H9 (cell line): ENCODE data around the gene TACC2. TPM values are rescaled to one million over a fixed set of nuclear protein-coding genes. Genes with fewer than 3 reads are reported as not detected.

Experiments
- DNase-seq: peaks from one replicate; pipeline ENCODE4 v3.0.0-alpha.2; 2017
- H2AFZ ChIP-seq: one replicate; pipeline ENCODE4 v1.6.1; 2013; ENCODE audit warnings: mild to moderate bottlenecking, low read length, control low read depth, moderate library complexity
- H2AK5ac ChIP-seq: 2 replicates; pipeline ENCODE4 v1.6.1; 2013; ENCODE audit warnings: low read length, control low read depth, mixed read lengths; ENCODE audit not compliant: insufficient read length
- H2BK120ac ChIP-seq: one replicate; pipeline ENCODE4 v1.6.1; 2013; ENCODE audit warnings: low read depth, mild to moderate bottlenecking, low read length, control low read depth, inconsistent platforms; ENCODE audit not compliant: poor library complexity, severe bottlenecking
- H2BK12ac ChIP-seq: 2 replicates; pipeline ENCODE4 v1.6.1; 2013; ENCODE audit warnings: low read length, control low read depth, mixed read lengths, low read depth; ENCODE audit not compliant: insufficient read length
- H2BK15ac ChIP-seq: 2 replicates; pipeline ENCODE4 v1.6.1; 2013; ENCODE audit warnings: low read depth, low read length, control low read depth
- H2BK20ac ChIP-seq: one replicate; pipeline ENCODE4 v1.6.1; 2013; ENCODE audit warnings: low read depth, mild to moderate bottlenecking, low read length, control low read depth, inconsistent platforms; ENCODE audit not compliant: poor library complexity, severe bottlenecking
- H2BK5ac ChIP-seq: 2 replicates; pipeline ENCODE4 v1.6.1; 2013; ENCODE audit warnings: low read length, control low read depth, mixed read lengths; ENCODE audit not compliant: insufficient read length
- H3K14ac ChIP-seq: 2 replicates; pipeline ENCODE4 v1.6.1; 2013; ENCODE audit warnings: low read length, control low read depth; ENCODE audit not compliant: insufficient read depth
- H3K18ac ChIP-seq: 2 replicates; pipeline ENCODE4 v1.6.1; 2013; ENCODE audit warnings: low read depth, mild to moderate bottlenecking, mixed read lengths, low read length, control low read depth; ENCODE audit not compliant: insufficient read length
- H3K23ac ChIP-seq: 2 replicates; pipeline ENCODE4 v1.6.1; 2013; ENCODE audit warnings: low read length, control low read depth, mixed read lengths, low read depth; ENCODE audit not compliant: insufficient read length
- H3K23me2 ChIP-seq: 2 replicates; pipeline ENCODE4 v1.6.1; 2013; ENCODE audit warnings: low read depth, mild to moderate bottlenecking, mixed read lengths, low read length, control low read depth; ENCODE audit not compliant: insufficient read length, poor library complexity, severe bottlenecking
- H3K27ac ChIP-seq: 2 replicates; pipeline ENCODE4 v1.5.1; 2013; ENCODE audit warnings: low read length, control low read depth, mixed read lengths, low read depth; ENCODE audit not compliant: insufficient read length
- H3K27me3 ChIP-seq: 2 replicates; pipeline ENCODE4 v1.6.1; 2013; ENCODE audit warnings: low read length, control low read depth, inconsistent platforms; ENCODE audit not compliant: insufficient read depth
- H3K4ac ChIP-seq: 2 replicates; pipeline ENCODE4 v1.6.1; 2013; ENCODE audit warnings: low read depth, mild to moderate bottlenecking, control low read depth, inconsistent platforms, low read length, moderate library complexity
- H3K4me1 ChIP-seq: 2 replicates; pipeline ENCODE4 v1.6.1; 2013; ENCODE audit warnings: low read length, control low read depth, inconsistent platforms; ENCODE audit not compliant: insufficient read depth
- H3K4me2 ChIP-seq: 2 replicates; pipeline ENCODE4 v1.6.1; 2013; ENCODE audit warnings: low read length, control low read depth, mixed read lengths; ENCODE audit not compliant: insufficient read length, insufficient read depth
- H3K56ac ChIP-seq: 2 replicates; pipeline ENCODE4 v1.6.1; 2013; ENCODE audit warnings: low read depth, mild to moderate bottlenecking, mixed read lengths, low read length, control low read depth; ENCODE audit not compliant: insufficient read length
- H3K79me1 ChIP-seq: 2 replicates; pipeline ENCODE4 v1.6.1; 2013; ENCODE audit warnings: low read depth, mild to moderate bottlenecking, moderate library complexity, low read length, control low read depth, inconsistent platforms; ENCODE audit not compliant: insufficient read depth, poor library complexity, severe bottlenecking
- H3K79me2 ChIP-seq: 2 replicates; pipeline ENCODE4 v1.6.1; 2013; ENCODE audit warnings: low read length, control low read depth, inconsistent platforms; ENCODE audit not compliant: insufficient read depth
- H3K9ac ChIP-seq: 2 replicates; pipeline ENCODE4 v1.6.1; 2013; ENCODE audit warnings: low read length, control low read depth, mixed read lengths; ENCODE audit not compliant: insufficient read length; ENCODE audit errors: extremely low read depth
- H3K9me3 ChIP-seq: one replicate; pipeline ENCODE4 v1.6.1; 2013; ENCODE audit warnings: low read depth, low read length, inconsistent platforms; ENCODE audit not compliant: control insufficient read depth
- H3T11ph ChIP-seq: one replicate; pipeline ENCODE4 v1.6.1; 2013; ENCODE audit warnings: mild to moderate bottlenecking, low read length, control low read depth, inconsistent platforms
- H4K20me1 ChIP-seq: one replicate; pipeline ENCODE4 v1.6.1; 2013; ENCODE audit not compliant: control insufficient read depth, insufficient read length, insufficient read depth
- H4K5ac ChIP-seq: 2 replicates; pipeline ENCODE4 v1.6.1; 2013; ENCODE audit warnings: low read depth, mild to moderate bottlenecking, mixed read lengths, low read length, control low read depth; ENCODE audit not compliant: insufficient read length
- H4K8ac ChIP-seq: replicated peaks from 2 replicates; pipeline ENCODE4 v1.6.1; 2013; ENCODE audit warnings: low read length, control low read depth, mixed read lengths, low read depth; ENCODE audit not compliant: insufficient read length
- H4K91ac ChIP-seq: 2 replicates; pipeline ENCODE4 v1.6.1; 2013; ENCODE audit warnings: low read depth, mild to moderate bottlenecking, moderate library complexity, mixed read lengths, low read length, control low read depth; ENCODE audit not compliant: insufficient read length
- H3K27ac Mint-ChIP-seq, 3 experiments: 2 replicates in 2 of 3; 3 replicates in 1 of 3; pipeline ENCODE4 v1.8.0; 2020 to 2021; ENCODE audit warnings: mixed read lengths in 3 of 3, mild to moderate bottlenecking in 1 of 3, moderate library complexity in 1 of 3
- H3K27me3 Mint-ChIP-seq: 2 replicates; pipeline ENCODE4 v1.8.0; 2021; ENCODE audit warnings: low read depth, mild to moderate bottlenecking, moderate library complexity, mixed read lengths
- H3K36me3 Mint-ChIP-seq, 3 experiments: 2 replicates in 2 of 3; 3 replicates in 1 of 3; pipeline ENCODE4 v1.8.0; 2020 to 2021; ENCODE audit warnings: low read depth in 3 of 3, mixed read lengths in 3 of 3; ENCODE audit not compliant: insufficient read depth in 1 of 3
- H3K4me1 Mint-ChIP-seq, 2 experiments: 2 replicates each; pipeline ENCODE4 v1.8.0; 2020; ENCODE audit warnings: mixed read lengths in 2 of 2
- H3K4me3 Mint-ChIP-seq, 2 experiments: 2 replicates in 1 of 2; 3 replicates in 1 of 2; pipeline ENCODE4 v1.8.0; 2020 to 2021; ENCODE audit warnings: mild to moderate bottlenecking in 2 of 2, mixed read lengths in 2 of 2, moderate library complexity in 1 of 2
- H3K9me3 Mint-ChIP-seq, 2 experiments: 2 replicates in 1 of 2; 3 replicates in 1 of 2; pipeline ENCODE4 v1.8.0; 2020; ENCODE audit warnings: mild to moderate bottlenecking in 2 of 2, mixed read lengths in 2 of 2, moderate library complexity in 1 of 2
- WGBS: extraction: QIAGEN DNeasy Blood & Tissue Kit; methylation state at CpG from one replicate; pipeline ENCODE4 v1.1.7; 2013; ENCODE audit warnings: missing lambda C conversion rate, low lambda C conversion rate, mixed read lengths; ENCODE audit not compliant: insufficient read length; ENCODE audit errors: extremely low coverage; 5-methylcytosine and 5-hydroxymethylcytosine counted together
- total RNA-seq: library from RNA; stranded (reverse); gene quantifications from 2 replicates; pipeline ENCODE4 v1.2.1, GENCODE V29; 2021
- TF ChIP-seq, protein P1 (sequence below): fragments of 200-600 bp; sonication (generic); conservative IDR thresholded peaks from 3 replicates; pipeline ENCODE4 v1.8.0; 2021; ENCODE audit warnings: antibody characterized with exemption, mild to moderate bottlenecking

The TACC2 gene
- total RNA-seq, 1 experiment from 2014 or later: 58.1 TPM

DNA sequence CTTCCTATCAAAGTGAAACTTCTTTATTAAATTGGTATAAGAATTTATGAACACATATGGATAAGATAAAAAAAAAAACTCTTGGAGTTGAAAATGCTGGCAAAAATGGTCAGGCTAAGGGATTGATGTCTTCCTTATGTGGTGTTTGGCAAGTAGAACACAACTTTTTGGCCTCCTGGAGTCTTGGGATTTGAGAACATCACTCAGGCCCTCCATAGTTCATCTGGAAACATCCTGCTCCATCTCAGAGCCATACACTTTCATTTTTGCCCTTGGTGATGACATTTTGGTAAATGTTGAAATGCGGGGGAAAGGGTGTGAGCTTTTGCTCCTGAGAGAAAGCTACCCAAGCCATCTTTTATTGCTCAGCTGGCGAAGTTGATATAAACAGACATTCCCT lies 254.6 kb downstream of the TACC2 start:
- Histone ChIP-seq H2BK120ac (no peak overlapping the region), H3T11ph (no peak overlapping the region), H2AK5ac (no peak overlapping the region), H2BK12ac (no peak overlapping the region), H3K27ac (no peak overlapping the region), H3K4me1 (no peaks in the 10 kb centered on the region), H3K23me2 (no peaks in the 10 kb centered on the region), H2BK15ac (no peak overlapping the region), H3K14ac (no peak overlapping the region), H3K9ac (no peak overlapping the region), H3K79me2 (no peaks in the 10 kb centered on the region), H4K20me1 (no peaks in the 10 kb centered on the region), H4K91ac (no peak overlapping the region), H4K8ac (no peak overlapping the region), H4K5ac (no peak overlapping the region), H3K23ac (no peak overlapping the region), H3K4ac (no peak overlapping the region), H3K9me3 (no peaks in the 10 kb centered on the region), H3K18ac (no peak overlapping the region), H3K4me2 (no peak overlapping the region), H3K56ac (no peak overlapping the region), H3K79me1 (no peaks in the 10 kb centered on the region), H3K27me3 (no peaks in the 10 kb centered on the region), H2BK20ac (no peak overlapping the region), H2BK5ac (no peak overlapping the region), H2AFZ (no peak overlapping the region)
- H3K27me3 Mint-ChIP-seq: no peaks in the 10 kb centered on the region
- no peak overlapping the region for H3K27ac Mint-ChIP-seq
- DNase-seq: no peak
- TF ChIP-seq, protein P1, sequence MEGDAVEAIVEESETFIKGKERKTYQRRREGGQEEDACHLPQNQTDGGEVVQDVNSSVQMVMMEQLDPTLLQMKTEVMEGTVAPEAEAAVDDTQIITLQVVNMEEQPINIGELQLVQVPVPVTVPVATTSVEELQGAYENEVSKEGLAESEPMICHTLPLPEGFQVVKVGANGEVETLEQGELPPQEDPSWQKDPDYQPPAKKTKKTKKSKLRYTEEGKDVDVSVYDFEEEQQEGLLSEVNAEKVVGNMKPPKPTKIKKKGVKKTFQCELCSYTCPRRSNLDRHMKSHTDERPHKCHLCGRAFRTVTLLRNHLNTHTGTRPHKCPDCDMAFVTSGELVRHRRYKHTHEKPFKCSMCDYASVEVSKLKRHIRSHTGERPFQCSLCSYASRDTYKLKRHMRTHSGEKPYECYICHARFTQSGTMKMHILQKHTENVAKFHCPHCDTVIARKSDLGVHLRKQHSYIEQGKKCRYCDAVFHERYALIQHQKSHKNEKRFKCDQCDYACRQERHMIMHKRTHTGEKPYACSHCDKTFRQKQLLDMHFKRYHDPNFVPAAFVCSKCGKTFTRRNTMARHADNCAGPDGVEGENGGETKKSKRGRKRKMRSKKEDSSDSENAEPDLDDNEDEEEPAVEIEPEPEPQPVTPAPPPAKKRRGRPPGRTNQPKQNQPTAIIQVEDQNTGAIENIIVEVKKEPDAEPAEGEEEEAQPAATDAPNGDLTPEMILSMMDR: no peak
- H3K4me1 Mint-ChIP-seq: peaks cover 13 to 17% of the 10 kb centered on the region in 2 experiments
- peaks cover 30 to 70% (median 41%) of the 10 kb centered on the region in 3 experiments for H3K36me3 Mint-ChIP-seq
- no peaks in the 10 kb centered on the region for H3K9me3 Mint-ChIP-seq
- no CpG with 5 or more reads among the region's 2 CpGs for WGBS
- no peak overlapping the region for H3K4me3 Mint-ChIP-seq
